Upper lobe of left lung (tissue), 6 donors: Measurements from ENCODE around the gene ECHDC3. TPM values are rescaled to one million over a fixed set of nuclear protein-coding genes. Genes with fewer than 3 reads are reported as not detected.

Experiments used
- ATAC-seq, 2 donors: fragments of 200-7000 bp; cut with Tn5 transposase; one replicate each; pipeline ENCODE4 v1.9.1; 2022; ENCODE audit warnings: mild to moderate bottlenecking in 2 of 2, moderate library complexity in 2 of 2; ENCODE audit not compliant: low FRiP score in 2 of 2
- DNase-seq, 2 donors: peaks; one replicate each; pipeline ENCODE4 v3.0.0-alpha.2; 2019 to 2020
- H3K27ac ChIP-seq, 4 donors: fragments of 200-600 bp; sonication (generic); one replicate each; pipeline ENCODE4 v1.5.1; 2016 to 2019
- H3K27me3 ChIP-seq, 4 donors: fragments of 200-600 bp; sonication (generic); one replicate each; pipeline ENCODE4 v1.5.1; 2017 to 2019
- H3K36me3 ChIP-seq, 4 donors: fragments of 200-600 bp; sonication (generic); one replicate each; pipeline ENCODE4 v1.5.1; 2016 to 2019
- H3K4me1 ChIP-seq, 4 donors: fragments of 200-600 bp; sonication (generic); one replicate each; pipeline ENCODE4 v1.5.1; 2018 to 2019
- H3K4me3 ChIP-seq, 4 donors: fragments of 200-600 bp; sonication (generic); one replicate each; pipeline ENCODE4 v1.5.1; 2017 to 2019; ENCODE audit warnings: mild to moderate bottlenecking in 2 of 4, moderate library complexity in 1 of 4
- H3K9me3 ChIP-seq, 4 donors: fragments of 200-600 bp; sonication (generic); one replicate each; pipeline ENCODE4 v1.5.1; 2018 to 2019
- CTCF ChIP-seq, 6 experiments: fragments of 450-650 bp in 4 of 6; fragments of 200-600 bp in 2 of 6; sonication (generic) in 2 of 6; IDR thresholded peaks; one replicate each; pipeline ENCODE4 v1.5.1; 2016 to 2019; ENCODE audit warnings: antibody characterized with exemption in 6 of 6
- EP300 ChIP-seq, 4 donors: sonication (generic); formaldehyde crosslinking; IDR thresholded peaks; one replicate each; pipeline ENCODE4 v1.5.1; 2017; ENCODE audit warnings: antibody characterized with exemption in 4 of 4, control low read depth in 2 of 4
- POLR2A ChIP-seq, 4 donors: fragments of 450-650 bp; IDR thresholded peaks; one replicate each; pipeline ENCODE4 v1.5.1; 2016 to 2017; ENCODE audit warnings: antibody characterized with exemption in 4 of 4, mild to moderate bottlenecking in 2 of 4
- POLR2AphosphoS5 ChIP-seq, 2 donors: sonication (generic); formaldehyde crosslinking; IDR thresholded peaks; one replicate each; pipeline ENCODE4 v1.5.1; 2017; ENCODE audit warnings: antibody characterized with exemption in 2 of 2
- WGBS, 2 donors: methylation state at CpG; one replicate each; pipeline ENCODE4 v1.1.5; 2017 to 2018; 5-methylcytosine and 5-hydroxymethylcytosine counted together
- total RNA-seq, 6 donors: library from RNA; depleted of rRNA in 4 of 6; stranded (reverse); fragments of >200 nt in 4 of 6; gene quantifications; one replicate each; pipeline versions ENCODE4 v1.1.0 to v1.2.1, GENCODE V29; 2016 to 2021
- donor health status: DM: no; HTN: no; CAD: no; lungs with moderate emphysema.
- donor health status: DM: no; HTN: yes; CAD: no; lungs with severe emphysema.

The ECHDC3 gene
- total RNA-seq: 10 to 100 TPM; 32.0 to 98.0 (median 61.2) TPM

GRCh38 chr10:11742009-11742778 lies at the start of gene ECHDC3:
Gene ECHDC3, plus strand, starts transcription at chr10:11742382. Its CDS starts 195 bp downstream, at chr10:11742577.
- H3K4me3 ChIP-seq: peak within 1 kb of the TSS; percentile 27 to 72 (median 60)
- peak in 2 of 4 donors; percentile 73 to 74 for TF ChIP-seq POLR2A (IDR thresholded peaks at IDR 0.05)
- TF ChIP-seq EP300 (IDR thresholded peaks at IDR 0.05): no peak
- TF ChIP-seq POLR2AphosphoS5 (IDR thresholded peaks at IDR 0.05): peak in 1 of 2 donors; percentile 59
- TF ChIP-seq CTCF (IDR thresholded peaks at IDR 0.05): no peak
- WGBS, 2 donors: 1 to 4% methylated on average over 18 to 27 of the region's 93 CpGs
- H3K4me1 ChIP-seq: peaks cover 7 to 19% (median 17%) of the 10 kb centered on the region in 4 donors
- DNase-seq (peak; percentile 71 to 95), ATAC-seq (peak; percentile 92 to 93)
- H3K9me3 ChIP-seq: no peaks in the 10 kb centered on the region
- no peaks in the 10 kb centered on the region for H3K36me3 ChIP-seq
- H3K27ac ChIP-seq: peak within 1 kb of the TSS; percentile 84 to 92 (median 88)
- H3K27me3 ChIP-seq: no peaks in the 10 kb centered on the region

GRCh38 chr10:11693376-11693775 lies 48.8 kb upstream of the ECHDC3 start:
- 95 to 96% methylated on average over 7 of the region's 7 CpGs for WGBS, 2 donors
- H3K4me3 ChIP-seq: no peak overlapping the region
- H3K27ac ChIP-seq: no peak overlapping the region
- TF ChIP-seq POLR2AphosphoS5 (IDR thresholded peaks at IDR 0.05) (no peak), CTCF (IDR thresholded peaks at IDR 0.05) (no peak)
- no peaks in the 10 kb centered on the region for H3K36me3 ChIP-seq
- no peaks in the 10 kb centered on the region for H3K4me1 ChIP-seq
- DNase-seq (no peak), ATAC-seq (no peak)
- no peaks in the 10 kb centered on the region for H3K9me3 ChIP-seq
- H3K27me3 ChIP-seq: no peaks in the 10 kb centered on the region

- Histone ChIP-seq H3K27me3 (no peaks in the 10 kb centered on the region), H3K27ac (no peak overlapping the region), H3K4me3 (no peak overlapping the region), H3K9me3 (no peaks in the 10 kb centered on the region), H3K36me3 (no peaks in the 10 kb centered on the region), H3K4me1 (peaks cover 0 to 4% (median 0%) of the 10 kb centered on the region in 4 donors)
- 77 to 88% methylated on average over 2 of the region's 2 CpGs for WGBS, 2 donors
- TF ChIP-seq CTCF (IDR thresholded peaks at IDR 0.05) (no peak), POLR2AphosphoS5 (IDR thresholded peaks at IDR 0.05) (no peak), POLR2A (IDR thresholded peaks at IDR 0.05) (no peak), EP300 (IDR thresholded peaks at IDR 0.05) (no peak)
- DNase-seq (no peak), ATAC-seq (no peak)
Observed at GRCh38 chr10:11695779-11696178, 46.4 kb upstream of the ECHDC3 start.

GRCh38 chr10:11697718-11698527 lies 44.3 kb upstream of the ECHDC3 start:
- H3K4me3 ChIP-seq: no peak overlapping the region
- 76 to 82% methylated on average over 6 of the region's 6 CpGs for WGBS, 2 donors
- H3K9me3 ChIP-seq: no peaks in the 10 kb centered on the region
- DNase-seq: no peak
- peaks cover 0 to 4% (median 0%) of the 10 kb centered on the region in 4 donors for H3K4me1 ChIP-seq
- no peaks in the 10 kb centered on the region for H3K27me3 ChIP-seq
- ATAC-seq: no peak
- no peaks in the 10 kb centered on the region for H3K36me3 ChIP-seq
- no peak overlapping the region for H3K27ac ChIP-seq
- TF ChIP-seq CTCF (IDR thresholded peaks at IDR 0.05): no peak
- no peak for TF ChIP-seq POLR2AphosphoS5 (IDR thresholded peaks at IDR 0.05)
- TF ChIP-seq EP300 (IDR thresholded peaks at IDR 0.05): no peak
- no peak for TF ChIP-seq POLR2A (IDR thresholded peaks at IDR 0.05)
